ENCODE results near the gene RPN2. TPM values are rescaled to one million over a fixed set of nuclear protein-coding genes. Genes with fewer than 3 reads are reported as not detected.

Gene RPN2
- total RNA-seq, 2 donors from 2014 or later: 112 to 178 TPM

- H3K4me1 Mint-ChIP-seq: no peaks in the 10 kb centered on the region
- no peak overlapping the region for H3K27ac Mint-ChIP-seq
- no peak for ATAC-seq (replicated peaks)
- no peaks in the 10 kb centered on the region for H3K36me3 Mint-ChIP-seq (ENCODE audit: low read depth)
- no peaks in the 10 kb centered on the region for H3K9me3 Mint-ChIP-seq
- no peak overlapping the region for H3K4me3 Mint-ChIP-seq
- no peaks in the 10 kb centered on the region for H3K27me3 Mint-ChIP-seq
These were observed 106.7 kb downstream of the RPN2 start for GRCh38 chr20:37285664-37286374.

- ATAC-seq (replicated peaks): no peak
- Mint-ChIP-seq H3K4me3 (peak overlapping the region; percentile 81), H3K9me3 (no peaks in the 10 kb centered on the region)
These were observed 109.0 kb downstream of the RPN2 start for GRCh38 chr20:37288091-37288490.

GRCh38 chr20:37290158-37290810, 111.2 kb downstream of the RPN2 start:
- H3K4me1 Mint-ChIP-seq: peaks cover 30% of the 10 kb centered on the region
- no peaks in the 10 kb centered on the region for H3K27me3 Mint-ChIP-seq
- peak overlapping the region; percentile 81 for H3K4me3 Mint-ChIP-seq
- H3K36me3 Mint-ChIP-seq (ENCODE audit: low read depth): peaks cover 25% of the 10 kb centered on the region
- peak overlapping the region; percentile 84 for H3K27ac Mint-ChIP-seq
- no peak for ATAC-seq (replicated peaks)
- no peaks in the 10 kb centered on the region for H3K9me3 Mint-ChIP-seq

More at GRCh38 chr20:37288091-37288490, 109.0 kb downstream of the RPN2 start:
- no peaks in the 10 kb centered on the region for H3K27me3 Mint-ChIP-seq
- H3K36me3 Mint-ChIP-seq (ENCODE audit: low read depth): peaks cover 19% of the 10 kb centered on the region
- H3K27ac Mint-ChIP-seq: no peak overlapping the region
- peaks cover 14% of the 10 kb centered on the region for H3K4me1 Mint-ChIP-seq

Other genes with a start within 250 kb of the RPN2 start
- 100 to 1,000 TPM in 1 of 2 donors, 10 to 100 TPM in 1; 64.6 to 140 TPM for gene SAMHD1, start 227.6 kb upstream of the RPN2 start, total RNA-seq
- 10 to 100 TPM; 35.9 to 37.6 TPM for gene RBL1, start 83.3 kb upstream of the RPN2 start, total RNA-seq
- gene MROH8, start 218 bp downstream of the RPN2 start, total RNA-seq: 1 to 10 TPM in 1 of 2 donors, under 1 TPM in 1; 0.32 to 2.0 TPM
- gene GHRH, start 82.5 kb downstream of the RPN2 start, total RNA-seq: not detected
- gene MANBAL, start 110.3 kb downstream of the RPN2 start, total RNA-seq: 10 to 100 TPM; 10.5 to 14.0 TPM
- 1 to 10 TPM; 5.1 to 6.4 TPM for gene SRC, start 166.8 kb downstream of the RPN2 start, total RNA-seq